Sigmoid colon (tissue), 7 donors: Measurements from ENCODE around the gene DERA. TPM values are rescaled to one million over a fixed set of nuclear protein-coding genes. Genes with fewer than 3 reads are reported as not detected.
"Not testable (repeated sequence)": the region's sequence is repeated elsewhere in the genome, so short reads cannot be mapped to it uniquely, and the experiment has no call there.

ENCODE experiments used
- DNase-seq: peaks from one replicate; pipeline ENCODE4 v3.0.0-alpha.2; 2019
- H3K27ac ChIP-seq, 4 donors: fragments of 200-600 bp; sonication (generic); one replicate each; pipeline ENCODE4 v1.5.1; 2016 to 2019; ENCODE audit warnings: mild to moderate bottlenecking in 1 of 4
- H3K27me3 ChIP-seq, 3 donors: fragments of 200-600 bp; sonication (generic); one replicate each; pipeline ENCODE4 v1.5.1; 2019; ENCODE audit warnings: mild to moderate bottlenecking in 1 of 3
- H3K36me3 ChIP-seq, 4 donors: fragments of 200-600 bp; sonication (generic); one replicate each; pipeline ENCODE4 v1.5.1; 2016 to 2019
- H3K4me1 ChIP-seq, 4 donors: fragments of 200-600 bp; sonication (generic); one replicate each; pipeline ENCODE4 v1.5.1; 2017 to 2019
- H3K4me3 ChIP-seq, 4 donors: fragments of 200-600 bp; sonication (generic); one replicate each; pipeline ENCODE4 v1.5.1; 2017 to 2019; ENCODE audit warnings: mild to moderate bottlenecking in 2 of 4, moderate library complexity in 1 of 4
- H3K9me3 ChIP-seq, 4 donors: fragments of 200-600 bp in 3 of 4; sonication (generic) in 3 of 4; one replicate each; pipeline versions ENCODE4 v1.5.1 to v1.6.1; 2013 to 2019
- CTCF ChIP-seq, 4 experiments: fragments of 450-650 bp in 3 of 4; fragments of 200-600 bp in 1 of 4; IDR thresholded peaks; one replicate each; pipeline ENCODE4 v1.5.1; 2016 to 2019; ENCODE audit warnings: antibody characterized with exemption in 4 of 4, mild to moderate bottlenecking in 3 of 4, moderate library complexity in 2 of 4
- EP300 ChIP-seq, 4 donors: sonication (generic); formaldehyde crosslinking; IDR thresholded peaks; one replicate each; pipeline ENCODE4 v1.6.1; 2017; ENCODE audit warnings: antibody characterized with exemption in 4 of 4
- POLR2A ChIP-seq, 2 donors: fragments of 450-650 bp; IDR thresholded peaks; one replicate each; pipeline ENCODE4 v1.6.1; 2016; ENCODE audit warnings: antibody characterized with exemption in 2 of 2, mild to moderate bottlenecking in 2 of 2, moderate library complexity in 2 of 2
- POLR2AphosphoS5 ChIP-seq, 4 donors: sonication (generic); formaldehyde crosslinking; IDR thresholded peaks; one replicate each; pipeline ENCODE4 v1.6.1; 2017; ENCODE audit warnings: antibody characterized with exemption in 4 of 4
- WGBS, 2 donors: extraction: QIAGEN DNeasy Blood & Tissue Kit; methylation state at CpG; one replicate each; pipeline ENCODE4 v1.1.7; 2013; 5-methylcytosine and 5-hydroxymethylcytosine counted together
- intact Hi-C: fragments of 100-400 bp; cut with DNase I; formaldehyde crosslinking; loops from one replicate; pipeline ENCODE4 v1.15.1; 2023
- polyA plus RNA-seq, 3 donors: library from polyadenylated mRNA; stranded (reverse); fragments of 200-250 nt; gene quantifications; one replicate each; pipeline ENCODE4 v1.2.3, GENCODE V29; 2013
- total RNA-seq, 4 donors: library from RNA; depleted of rRNA; stranded (reverse); fragments of >200 nt; gene quantifications; one replicate each; pipeline ENCODE4 v1.1.0, GENCODE V29; 2016
- donor health status: healthy with polysubstance abuse.
- donor health status: Bipolar disorder and iron deficiency.
- donor health status: healthy.

The DERA gene
- total and polyA plus RNA-seq, 7 donors, result 26.6 to 106 (median 46.4) TPM

DNA sequence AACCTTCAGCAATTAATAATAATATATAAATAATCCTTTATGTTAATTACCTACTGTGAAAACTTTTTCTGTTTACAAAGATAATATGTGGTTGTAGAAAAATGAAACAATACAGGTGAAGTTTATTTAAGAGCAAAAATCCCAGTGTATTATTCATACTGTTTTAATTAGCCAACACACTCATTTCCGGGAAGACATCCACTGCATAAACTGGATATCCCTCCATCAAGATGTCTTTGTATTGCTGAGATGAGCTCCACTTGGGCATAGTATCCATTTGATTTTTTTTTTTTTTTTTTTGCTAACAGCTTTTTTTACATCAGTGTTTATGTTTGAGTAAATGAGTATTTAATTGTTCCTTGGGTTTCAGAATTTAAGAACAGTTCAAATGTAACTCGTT lies 13.7 kb upstream of the DERA start:
- no peak overlapping the region for H3K4me3 ChIP-seq
- H3K36me3 ChIP-seq, result peaks cover 9 to 83% (median 17%) of the 10 kb centered on the region in 4 donors
- peaks cover 0 to 13% (median 8%) of the 10 kb centered on the region in 4 donors for H3K4me1 ChIP-seq
- H3K27me3 ChIP-seq, result no peaks in the 10 kb centered on the region
- no peak overlapping the region for H3K27ac ChIP-seq
- TF ChIP-seq POLR2A (IDR thresholded peaks at IDR 0.05) (no peak), CTCF (IDR thresholded peaks at IDR 0.05) (no peak), EP300 (IDR thresholded peaks at IDR 0.05) (no peak), POLR2AphosphoS5 (IDR thresholded peaks at IDR 0.05) (no peak)
- H3K9me3 ChIP-seq, result no peaks in the 10 kb centered on the region
- WGBS, 2 donors, result 75 to 87% methylated on average over 2 of the region's 2 CpGs
- no peak for DNase-seq
- intact Hi-C loops, result no loop called here

DNA sequence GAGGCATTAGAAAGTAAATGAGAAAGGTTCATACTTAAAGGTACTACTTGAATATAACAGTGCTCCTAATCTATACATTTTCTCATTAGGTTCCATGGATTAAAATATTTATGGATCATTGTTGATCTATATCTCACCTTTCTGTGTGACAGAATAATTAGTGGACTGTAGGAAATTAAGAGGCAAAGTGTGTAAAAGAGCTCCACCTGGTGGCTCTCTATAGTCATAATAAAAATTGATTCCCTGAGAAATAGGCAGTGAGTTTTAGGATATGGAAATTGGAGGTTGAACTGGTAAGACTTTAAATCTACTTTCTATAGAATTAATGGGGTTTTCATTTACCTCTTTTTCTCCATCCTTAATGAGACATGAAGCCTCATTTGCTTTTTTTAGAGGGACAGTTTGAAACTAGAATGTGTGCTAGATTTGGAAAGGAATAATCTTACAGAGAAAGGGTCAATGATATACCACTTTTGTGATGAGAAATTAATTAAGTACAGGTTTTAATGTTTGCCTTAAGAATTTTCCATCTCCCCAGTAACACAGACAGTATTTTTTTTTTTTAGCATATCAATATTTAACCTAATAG lies 11.8 kb upstream of the DERA start:
- Histone ChIP-seq H3K27ac (peak overlapping the region in 2 of 4 donors; percentile 18 to 30), H3K4me1 (peaks cover 0 to 13% (median 8%) of the 10 kb centered on the region in 4 donors), H3K36me3 (peaks cover 13 to 86% (median 19%) of the 10 kb centered on the region in 4 donors), H3K9me3 (no peaks in the 10 kb centered on the region), H3K27me3 (no peaks in the 10 kb centered on the region), H3K4me3 (no peak overlapping the region)
- intact Hi-C loops, result no loop called here
- TF ChIP-seq POLR2AphosphoS5 (IDR thresholded peaks at IDR 0.05) (no peak), CTCF (IDR thresholded peaks at IDR 0.05) (peak in 3 of 4 experiments; percentile 52 to 74 (median 53))
- DNase-seq, result no peak

DNA sequence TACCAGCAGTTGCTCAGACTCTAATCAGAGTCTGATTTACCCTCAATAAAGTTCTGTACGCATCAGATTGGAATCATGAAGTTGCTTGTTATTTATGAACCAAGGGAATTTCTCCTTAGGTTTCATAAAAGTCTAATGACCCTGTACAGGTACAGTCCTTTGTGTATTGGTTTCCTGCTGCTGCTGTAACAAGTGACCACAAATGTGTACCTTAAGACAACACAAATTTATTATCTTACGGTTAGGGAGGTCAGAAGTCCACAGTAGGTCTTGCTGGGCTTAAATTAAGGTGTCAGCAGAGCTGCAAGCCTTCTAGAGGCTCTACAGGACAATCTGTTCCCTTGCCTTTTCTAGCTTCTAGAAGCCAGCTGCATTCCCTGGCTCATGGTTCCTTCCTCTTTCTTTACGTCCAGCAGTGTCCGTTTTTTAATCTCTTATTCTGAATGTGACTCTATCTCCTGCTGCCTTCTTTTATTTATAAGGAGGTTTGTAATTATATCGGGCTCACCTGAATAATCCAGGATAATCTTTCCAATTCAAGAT lies 6.7 kb upstream of the DERA start:
- no peak overlapping the region for H3K27ac ChIP-seq
- H3K4me3 ChIP-seq, result no peak overlapping the region
- no peak for DNase-seq
- WGBS, 2 donors, result 71 to 86% methylated on average over 5 of the region's 5 CpGs
- H3K9me3 ChIP-seq, result no peaks in the 10 kb centered on the region
- H3K27me3 ChIP-seq, result no peaks in the 10 kb centered on the region
- intact Hi-C loops, result no loop called here
- H3K4me1 ChIP-seq, result peaks cover 0 to under 1% (median 0%) of the 10 kb centered on the region in 4 donors
- H3K36me3 ChIP-seq, result peaks cover 7 to 78% (median 19%) of the 10 kb centered on the region in 4 donors
- no peak for TF ChIP-seq POLR2A (IDR thresholded peaks at IDR 0.05)
- TF ChIP-seq CTCF (IDR thresholded peaks at IDR 0.05), result no peak
- no peak for TF ChIP-seq POLR2AphosphoS5 (IDR thresholded peaks at IDR 0.05)
- TF ChIP-seq EP300 (IDR thresholded peaks at IDR 0.05), result no peak

- H3K36me3 ChIP-seq, result peaks cover 0 to 20% (median 2%) of the 10 kb centered on the region in 4 donors
- no peaks in the 10 kb centered on the region for H3K27me3 ChIP-seq
- no peaks in the 10 kb centered on the region for H3K9me3 ChIP-seq
- peaks cover 0 to 36% (median 13%) of the 10 kb centered on the region in 4 donors for H3K4me1 ChIP-seq
- TF ChIP-seq POLR2A (IDR thresholded peaks at IDR 0.05) (no peak), CTCF (IDR thresholded peaks at IDR 0.05) (no peak), POLR2AphosphoS5 (IDR thresholded peaks at IDR 0.05) (no peak), EP300 (IDR thresholded peaks at IDR 0.05) (no peak)
- H3K27ac ChIP-seq, result peak overlapping the region; percentile 92 to 98 (median 96)
- WGBS, 2 donors, result 62 to 74% methylated on average over 5 of the region's 5 CpGs
- intact Hi-C loops, result loop anchor here (10.0 kb wide), 1 partner anchor 684 kb away; no protein-coding TSS in a partner anchor
- H3K4me3 ChIP-seq, result peak overlapping the region in 3 of 4 donors; percentile 75 to 81 (median 80)
- DNase-seq, result no peak
These were observed 666 bp upstream of the DERA start for GRCh38 chr12:15910468-15910863.

DNA sequence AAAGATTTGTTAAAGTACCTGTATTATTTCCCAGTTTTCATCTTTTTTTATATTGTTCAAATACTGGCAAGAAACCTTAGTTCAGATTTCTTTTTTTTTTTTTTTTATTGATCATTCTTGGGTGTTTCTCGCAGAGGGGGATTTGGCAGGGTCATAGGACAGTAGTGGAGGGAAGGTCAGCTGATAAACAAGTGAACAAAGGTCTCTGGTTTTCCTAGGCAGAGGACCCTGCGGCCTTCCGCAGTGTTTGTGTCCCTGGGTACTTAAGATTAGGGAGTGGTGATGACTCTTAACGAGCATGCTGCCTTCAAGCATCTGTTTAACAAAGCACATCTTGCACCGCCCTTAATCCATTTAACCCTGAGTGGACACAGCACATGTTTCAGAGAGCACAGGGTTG lies 799 bp downstream of the DERA start:
- Histone ChIP-seq H3K4me1 (peaks cover 0 to 40% (median 13%) of the 10 kb centered on the region in 4 donors), H3K4me3 (peak overlapping the region; percentile 75 to 81 (median 80)), H3K27ac (peak overlapping the region; percentile 92 to 98 (median 96))
- H3K36me3 ChIP-seq, H3K27me3 ChIP-seq, DNase-seq, H3K9me3 ChIP-seq: not testable (repeated sequence)
- 14 to 23% methylated on average over 3 of the region's 5 CpGs for WGBS, 2 donors
- intact Hi-C loops, result loop anchor here (10.0 kb wide), 1 partner anchor 683 kb away; no protein-coding TSS in a partner anchor

DNA sequence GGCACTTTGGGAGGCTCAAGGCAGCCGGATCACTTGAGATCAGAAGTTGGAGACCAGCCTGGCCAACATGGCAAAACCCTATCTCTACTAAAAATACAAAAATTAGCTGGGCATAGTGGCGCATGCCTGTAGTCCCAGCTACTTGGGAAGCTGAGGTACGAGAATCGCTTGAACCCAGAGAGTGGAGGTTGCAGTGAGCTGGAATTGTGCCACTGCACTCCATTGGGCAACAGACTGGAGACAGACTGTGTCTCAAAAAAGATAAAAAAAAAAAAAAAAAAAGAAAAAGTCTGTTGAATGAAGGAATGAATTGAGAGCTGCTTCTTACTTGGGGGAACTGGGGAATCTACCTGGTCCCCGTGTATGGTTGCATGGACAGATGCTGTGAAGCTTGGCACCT lies 3.0 kb downstream of the DERA start:
- DNase-seq, H3K4me3 ChIP-seq, H3K27ac ChIP-seq, H3K9me3 ChIP-seq, H3K36me3 ChIP-seq, H3K27me3 ChIP-seq: not testable (repeated sequence)
- WGBS, 2 donors, result 92 to 95% methylated on average over 5 of the region's 5 CpGs
- H3K4me1 ChIP-seq, result peaks cover 0 to 60% (median 32%) of the 10 kb centered on the region in 4 donors
- intact Hi-C loops, result loop anchor here (10.0 kb wide), 1 partner anchor 681 kb away; no protein-coding TSS in a partner anchor
